AG04450 (cell line): ENCODE measurements around the gene GPR158. TPM values are rescaled to one million over a fixed set of nuclear protein-coding genes. Genes with fewer than 3 reads are reported as not detected.

Experiments used
- CTCF ChIA-PET: fragments of 300-600, 350-600 bp; formaldehyde crosslinking; extraction: SDS; loops from one replicate; lab custom pipeline; 2022; ENCODE audit warnings: antibody characterized with exemption, inconsistent platforms; lab: Charles Lee
- POLR2A ChIA-PET: fragments of 350-600 bp; formaldehyde crosslinking; extraction: SDS; loops from one replicate; lab custom pipeline; 2021; ENCODE audit warnings: antibody characterized with exemption, inconsistent platforms; lab: Yijun Ruan, JAX
- DNase-seq: peaks from one replicate; pipeline ENCODE4 v3.0.0-alpha.2; 2011; ENCODE audit warnings: low read depth, low spot score
- H3K27ac ChIP-seq: one replicate; pipeline ENCODE4 v1.5.1; 2012; ENCODE audit warnings: low read depth, low read length, control low read depth
- H3K27me3 ChIP-seq: one replicate; pipeline ENCODE4 v1.6.0; 2012; ENCODE audit warnings: low read length; ENCODE audit not compliant: control insufficient read depth, insufficient read depth
- H3K4me3 ChIP-seq: 2 replicates; pipeline ENCODE4 v1.5.1; 2011; ENCODE audit warnings: mild to moderate bottlenecking, low read depth, low read length, control low read depth
- H3K9me3 ChIP-seq: 2 replicates; pipeline ENCODE4 v1.5.1; 2012; ENCODE audit warnings: low read length; ENCODE audit not compliant: control insufficient read depth, insufficient read depth
- polyA plus RNA-seq: library from polyadenylated mRNA; depleted of rRNA; stranded (reverse); fragments of >200 nt; gene quantifications from 2 replicates; pipeline ENCODE4 v1.2.3, GENCODE V29; 2011
- TF ChIP-seq, protein P1 (sequence below): IDR thresholded peaks from 2 replicates; pipeline ENCODE4 v1.5.1; 2011; ENCODE audit warnings: low read depth, low read length, control low read depth, inconsistent platforms

GPR158 gene
- polyA plus RNA-seq, 1 experiment: not detected

DNA sequence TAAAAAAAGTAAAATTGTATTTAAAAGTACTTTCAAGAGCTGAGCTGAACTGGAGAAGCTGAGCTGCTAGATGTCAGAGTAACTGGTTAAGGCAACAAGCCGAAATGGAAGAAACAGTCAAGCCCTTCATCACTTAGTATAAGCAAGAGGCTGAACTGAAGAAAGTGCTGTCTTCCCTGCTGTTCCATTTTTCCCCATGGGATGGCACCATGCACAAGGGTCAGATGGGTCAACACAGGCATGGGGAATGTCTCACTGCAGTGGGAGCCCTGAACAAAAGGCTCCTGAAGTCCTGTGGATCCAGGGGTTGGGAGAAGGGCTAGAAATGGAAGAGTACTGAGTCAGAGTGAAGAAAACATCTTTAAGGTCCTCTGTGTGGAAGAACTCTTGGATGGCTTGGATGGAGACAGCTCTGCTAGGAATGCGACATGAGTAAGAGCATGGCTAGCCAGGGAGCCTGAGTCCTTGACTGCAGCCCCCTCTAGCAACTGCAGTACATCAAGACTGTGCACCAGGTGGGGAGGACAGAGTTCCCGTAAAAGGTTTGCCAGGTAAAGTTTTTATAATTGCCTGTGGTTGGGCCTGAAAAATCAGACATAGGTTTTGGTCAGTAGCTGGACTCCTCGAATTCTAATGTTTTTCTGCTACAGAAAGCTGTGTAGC is 348.3 kb downstream of the GPR158 start:
- ChIA-PET POLR2A (no interaction called here), CTCF (no interaction called here)
- DNase-seq: no peak
- Histone ChIP-seq H3K27ac (no peak overlapping the region), H3K9me3 (peaks cover 12% of the 10 kb centered on the region), H3K4me3 (no peak overlapping the region), H3K27me3 (no peaks in the 10 kb centered on the region)
- TF ChIP-seq, protein P1, sequence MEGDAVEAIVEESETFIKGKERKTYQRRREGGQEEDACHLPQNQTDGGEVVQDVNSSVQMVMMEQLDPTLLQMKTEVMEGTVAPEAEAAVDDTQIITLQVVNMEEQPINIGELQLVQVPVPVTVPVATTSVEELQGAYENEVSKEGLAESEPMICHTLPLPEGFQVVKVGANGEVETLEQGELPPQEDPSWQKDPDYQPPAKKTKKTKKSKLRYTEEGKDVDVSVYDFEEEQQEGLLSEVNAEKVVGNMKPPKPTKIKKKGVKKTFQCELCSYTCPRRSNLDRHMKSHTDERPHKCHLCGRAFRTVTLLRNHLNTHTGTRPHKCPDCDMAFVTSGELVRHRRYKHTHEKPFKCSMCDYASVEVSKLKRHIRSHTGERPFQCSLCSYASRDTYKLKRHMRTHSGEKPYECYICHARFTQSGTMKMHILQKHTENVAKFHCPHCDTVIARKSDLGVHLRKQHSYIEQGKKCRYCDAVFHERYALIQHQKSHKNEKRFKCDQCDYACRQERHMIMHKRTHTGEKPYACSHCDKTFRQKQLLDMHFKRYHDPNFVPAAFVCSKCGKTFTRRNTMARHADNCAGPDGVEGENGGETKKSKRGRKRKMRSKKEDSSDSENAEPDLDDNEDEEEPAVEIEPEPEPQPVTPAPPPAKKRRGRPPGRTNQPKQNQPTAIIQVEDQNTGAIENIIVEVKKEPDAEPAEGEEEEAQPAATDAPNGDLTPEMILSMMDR: no peak

DNA sequence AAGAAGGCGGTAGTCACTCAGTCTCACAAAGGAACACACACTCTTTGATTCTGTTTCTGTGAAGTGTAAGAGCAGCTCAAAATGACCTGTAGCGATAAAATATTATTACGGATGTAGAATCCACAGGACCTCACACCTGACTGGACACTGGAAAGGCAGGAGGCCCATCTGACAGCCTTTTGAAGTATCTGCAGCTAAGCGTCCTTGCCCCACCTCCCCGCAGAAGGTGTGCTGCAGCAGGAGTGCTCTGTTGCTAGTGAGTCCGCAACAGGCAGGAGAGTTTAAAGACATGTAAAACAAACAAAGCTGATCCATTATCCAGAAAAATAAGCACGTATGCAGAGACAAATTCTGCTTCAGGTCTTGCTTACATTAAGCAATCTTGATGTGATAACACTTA is 355.5 kb downstream of the GPR158 start:
- Histone ChIP-seq H3K27ac (no peak overlapping the region), H3K9me3 (peaks cover 8% of the 10 kb centered on the region; the same call in 1 of the 2 replicates), H3K4me3 (no peak overlapping the region), H3K27me3 (no peaks in the 10 kb centered on the region)
- CTCF ChIA-PET: no interaction called here
- POLR2A ChIA-PET: no interaction called here
- no peak for DNase-seq
- TF ChIP-seq, protein P1: no peak

DNA sequence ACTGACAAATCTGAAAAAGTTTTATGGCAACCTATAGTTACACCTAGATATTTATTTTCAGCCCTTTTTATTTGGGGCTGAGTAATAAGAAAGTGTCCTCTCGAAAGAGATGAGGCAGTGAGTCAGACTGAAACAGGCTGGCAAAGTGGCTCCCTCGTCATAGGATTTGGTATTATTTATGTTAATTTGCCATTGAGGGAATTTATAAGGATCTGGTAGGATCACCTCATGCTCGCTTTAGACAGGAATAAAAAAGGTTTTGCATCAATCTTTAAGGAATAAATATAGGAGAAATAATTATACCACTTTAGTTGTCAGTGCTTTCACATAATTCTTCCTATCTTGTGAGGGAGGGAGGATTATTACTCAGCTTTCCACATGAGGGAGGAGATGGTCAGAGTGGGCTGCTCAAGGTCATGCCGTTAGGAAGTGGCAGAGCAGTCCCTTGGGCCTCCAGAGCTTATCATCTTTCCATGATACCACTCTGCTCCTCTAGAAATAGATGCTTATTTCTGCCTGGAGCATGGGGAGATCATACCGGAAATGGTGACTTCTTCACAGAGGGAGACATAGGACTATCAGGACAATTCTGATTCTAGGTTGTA is 356.8 kb downstream of the GPR158 start:
- no peak overlapping the region for H3K27ac ChIP-seq
- H3K27me3 ChIP-seq: no peaks in the 10 kb centered on the region
- H3K4me3 ChIP-seq: no peak overlapping the region
- H3K9me3 ChIP-seq: peaks cover 8% of the 10 kb centered on the region; the same call in 1 of the 2 replicates
- TF ChIP-seq, protein P1: no peak
- ChIA-PET POLR2A (no interaction called here), CTCF (no interaction called here)
- no peak for DNase-seq

DNA sequence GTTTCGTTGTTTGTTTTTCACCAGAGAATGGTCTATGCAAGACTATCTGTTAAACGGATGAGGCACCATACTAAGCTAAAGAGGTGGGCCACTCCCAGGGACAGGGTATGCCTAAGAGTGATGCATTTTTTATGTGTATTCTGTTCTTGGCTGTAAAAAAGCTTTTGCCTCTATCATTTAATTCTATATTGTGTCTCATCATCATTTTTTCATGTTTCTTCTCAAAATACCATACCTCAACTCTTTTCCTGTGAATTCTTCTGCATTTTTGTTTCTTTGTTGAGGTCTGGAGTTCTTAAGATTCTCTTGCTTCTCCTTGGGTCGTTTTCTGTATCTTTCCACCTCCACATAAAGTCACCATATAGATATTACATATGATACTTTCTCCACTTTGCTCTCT is 357.4 kb downstream of the GPR158 start:
- H3K27me3 ChIP-seq: no peaks in the 10 kb centered on the region
- ChIA-PET POLR2A (no interaction called here), CTCF (no interaction called here)
- H3K4me3 ChIP-seq: no peak overlapping the region
- H3K27ac ChIP-seq: no peak overlapping the region
- DNase-seq: no peak
- H3K9me3 ChIP-seq: peaks cover 10% of the 10 kb centered on the region; the same call in 1 of the 2 replicates
- TF ChIP-seq, protein P1: no peak

DNA sequence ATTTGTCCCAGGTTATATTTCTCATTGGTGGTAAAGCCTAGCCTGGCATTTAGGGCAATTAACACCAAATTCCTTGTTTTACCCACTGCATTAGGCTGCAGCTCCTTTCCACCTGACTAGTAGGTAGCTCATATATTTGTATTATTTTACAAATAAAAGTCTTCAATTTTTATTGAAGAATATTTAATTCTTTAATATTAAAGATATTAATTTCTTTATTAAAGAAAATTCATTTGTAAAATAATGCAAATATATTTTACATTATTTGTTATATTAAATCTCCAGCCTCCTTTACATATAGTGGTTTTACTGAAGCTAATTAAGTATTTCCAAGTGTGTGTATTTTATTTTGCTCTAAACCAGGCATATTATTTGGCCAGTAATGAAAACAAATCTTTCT is 361.2 kb downstream of the GPR158 start:
- no peaks in the 10 kb centered on the region for H3K27me3 ChIP-seq
- POLR2A ChIA-PET: no interaction called here
- CTCF ChIA-PET: no interaction called here
- no peak overlapping the region for H3K4me3 ChIP-seq
- H3K9me3 ChIP-seq: peaks cover 13% of the 10 kb centered on the region; the same call in 1 of the 2 replicates
- TF ChIP-seq, protein P1: no peak
- no peak overlapping the region for H3K27ac ChIP-seq
- DNase-seq: no peak
